IPS-NIHi11 (cell line): ENCODE results near the gene ZNF200.
A peak's percentile ranks its signal among the peaks of the same experiment; 100 is the strongest.
"Not testable (repeated sequence)": the region's sequence is repeated elsewhere in the genome, so short reads cannot be mapped to it uniquely, and the experiment has no call there.

ENCODE experiments used
- DNase-seq: peaks from one replicate; pipeline ENCODE4 v3.0.0; 2012; ENCODE audit warnings: mixed read lengths, low spot score

Gene ZNF200

DNA sequence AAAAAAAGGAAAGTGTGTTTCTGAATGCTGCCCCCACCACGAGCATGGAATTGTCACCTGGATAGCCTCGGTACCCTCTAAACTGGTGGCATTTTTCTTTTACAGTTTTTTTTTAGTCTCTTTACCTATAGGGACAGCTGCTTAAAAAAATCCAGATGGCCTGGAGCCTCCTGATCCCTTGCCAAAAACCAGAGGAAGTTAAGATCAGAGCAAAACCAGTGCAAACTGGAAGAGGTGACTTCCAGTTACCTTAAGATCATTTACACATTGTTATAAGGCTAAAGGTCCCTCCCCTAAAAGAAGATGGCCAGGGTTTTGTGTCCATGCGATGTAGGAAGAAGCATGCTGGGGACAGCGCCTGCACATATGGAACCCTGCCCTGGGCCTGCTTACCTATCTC is 18.0 kb upstream of the ZNF200 start:
- no peak for DNase-seq

DNA sequence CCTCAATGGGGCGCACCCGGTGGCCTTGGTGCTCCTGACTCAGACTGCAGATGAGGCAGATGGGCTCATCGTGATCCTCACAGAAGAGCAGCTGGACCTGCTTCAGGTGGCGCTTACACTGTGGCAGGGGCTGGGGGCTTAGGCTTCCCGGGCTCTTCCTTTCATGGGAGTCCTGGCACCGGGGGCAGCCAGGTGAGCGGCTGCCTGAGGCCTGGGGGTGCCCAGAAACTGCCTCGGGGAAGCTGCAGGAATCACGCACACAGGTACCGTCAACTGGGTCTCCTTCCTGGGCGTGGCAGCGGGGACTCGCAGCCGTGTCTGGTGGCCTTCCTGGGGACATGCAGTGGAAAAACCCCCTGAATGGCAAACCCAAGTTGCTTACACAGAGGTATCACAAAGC is 14.5 kb upstream of the ZNF200 start:
- no peak for DNase-seq

DNA sequence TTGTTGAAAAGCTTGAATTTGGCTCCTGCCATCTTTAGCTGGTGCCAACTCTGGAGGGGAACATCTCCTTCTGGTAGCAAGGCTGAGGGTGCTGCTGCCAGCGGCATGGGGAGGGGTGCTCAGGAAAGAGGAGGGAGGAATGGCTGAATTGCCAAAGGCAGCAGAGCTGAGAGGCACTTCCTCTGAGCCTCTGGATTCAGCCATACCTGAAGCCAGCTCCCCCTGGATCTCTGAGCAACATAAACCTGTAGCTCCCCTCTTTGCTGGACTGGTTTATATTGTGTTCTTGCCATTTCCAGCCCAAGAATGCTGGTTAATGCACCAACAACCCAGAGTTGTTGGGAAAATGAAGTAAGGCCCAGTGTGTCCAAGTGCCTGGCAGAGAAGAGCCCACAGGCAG is 14.1 kb upstream of the ZNF200 start:
- DNase-seq = no peak

DNA sequence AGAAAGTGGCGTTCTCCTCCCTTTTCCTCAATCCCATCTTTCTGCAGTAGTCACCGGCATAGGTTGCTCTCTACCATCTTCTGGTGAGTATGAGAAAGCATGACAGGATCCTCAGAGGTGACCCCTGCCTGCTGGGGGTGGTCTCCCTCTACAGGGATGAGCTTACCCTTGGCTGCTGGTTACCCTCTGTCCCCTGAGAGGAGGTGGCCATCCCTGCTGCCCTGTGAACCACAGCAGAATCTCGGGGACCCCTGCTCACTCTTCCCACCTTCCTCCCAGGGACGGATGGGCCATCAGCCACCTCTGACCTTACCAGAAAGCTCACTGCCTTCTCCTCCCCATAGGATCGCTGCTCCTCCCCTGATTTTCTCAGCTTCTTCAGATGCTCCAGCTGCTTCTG is 13.6 kb upstream of the ZNF200 start:
- DNase-seq = no peak

DNA sequence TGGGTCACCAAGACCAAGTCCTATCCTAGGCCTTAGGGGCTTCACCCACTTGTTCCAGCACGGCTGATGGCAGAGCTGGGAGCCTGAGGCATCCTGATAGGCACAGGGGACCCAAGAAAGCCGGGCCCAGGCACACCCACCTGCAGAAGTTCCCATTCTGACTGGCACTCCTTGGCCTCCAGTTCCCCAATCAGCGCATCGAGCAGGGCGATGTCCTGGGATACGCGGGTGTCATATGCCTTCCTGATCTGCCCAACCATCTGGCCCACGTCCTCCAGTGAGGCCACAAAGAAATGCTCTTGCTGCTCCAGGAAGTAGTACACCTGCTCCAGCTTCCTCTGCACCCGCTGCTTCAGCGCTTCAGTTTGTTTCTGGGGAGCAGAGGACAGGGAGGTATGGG is 11.9 kb upstream of the ZNF200 start:
- DNase-seq = no peak

DNA sequence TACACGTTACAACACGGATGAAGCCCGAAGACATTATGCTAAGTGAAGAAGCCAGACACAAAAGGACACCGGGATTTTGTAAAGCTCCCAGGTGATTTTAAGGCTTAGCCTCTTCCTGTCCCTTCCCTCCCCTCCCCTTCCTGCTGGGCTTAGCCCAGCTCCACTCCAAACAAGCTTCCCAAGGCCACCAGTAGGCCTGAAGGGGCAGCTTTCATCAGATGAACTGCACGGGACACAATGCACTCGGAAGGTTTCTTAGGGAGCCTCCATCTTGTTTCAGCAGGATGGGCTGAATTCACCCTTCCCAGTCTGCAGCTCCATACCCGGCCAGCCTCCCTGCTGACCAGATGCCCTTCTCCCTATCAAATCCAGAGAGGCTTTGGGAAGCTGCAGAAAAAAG is 11.0 kb upstream of the ZNF200 start:
- DNase-seq = no peak

DNA sequence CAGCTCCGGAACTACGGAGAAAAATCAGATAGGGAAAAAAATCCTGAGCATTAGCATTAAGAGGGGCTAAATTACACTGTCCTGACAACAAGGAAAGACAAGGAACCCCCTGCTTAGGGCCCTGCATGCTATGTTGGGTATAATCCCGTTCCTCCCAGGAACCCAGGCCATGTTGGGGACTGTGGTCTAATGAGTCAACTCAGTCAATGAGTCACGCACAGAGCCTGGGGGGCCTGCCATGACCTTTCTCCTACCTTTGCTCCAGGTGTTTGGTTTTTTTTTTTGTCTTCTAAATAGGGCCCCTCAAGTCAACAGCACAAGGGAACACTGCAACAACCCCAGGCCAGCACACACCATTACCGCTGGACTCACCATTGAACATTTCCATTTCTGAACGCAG is 8.9 kb upstream of the ZNF200 start:
- no peak for DNase-seq

DNA sequence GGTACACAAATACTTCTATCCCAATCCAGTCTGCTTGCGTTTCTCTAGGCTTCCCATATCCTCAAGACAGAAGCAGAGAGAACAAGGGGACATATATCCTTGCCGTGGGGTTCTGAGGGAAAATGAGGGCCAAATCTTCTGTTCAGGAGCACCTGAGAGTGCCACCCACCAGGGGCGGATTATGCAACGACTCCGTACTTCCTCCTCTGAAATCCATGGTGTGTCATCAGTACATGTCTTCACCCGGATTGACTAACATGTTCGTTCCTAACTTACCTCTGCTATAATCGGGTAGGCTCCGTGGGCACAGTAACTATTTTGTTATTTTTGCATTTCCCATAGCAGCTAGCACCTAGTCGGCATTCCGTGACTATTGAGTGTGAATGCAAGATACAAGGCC is 7.8 kb upstream of the ZNF200 start:
- DNase-seq = no peak

DNA sequence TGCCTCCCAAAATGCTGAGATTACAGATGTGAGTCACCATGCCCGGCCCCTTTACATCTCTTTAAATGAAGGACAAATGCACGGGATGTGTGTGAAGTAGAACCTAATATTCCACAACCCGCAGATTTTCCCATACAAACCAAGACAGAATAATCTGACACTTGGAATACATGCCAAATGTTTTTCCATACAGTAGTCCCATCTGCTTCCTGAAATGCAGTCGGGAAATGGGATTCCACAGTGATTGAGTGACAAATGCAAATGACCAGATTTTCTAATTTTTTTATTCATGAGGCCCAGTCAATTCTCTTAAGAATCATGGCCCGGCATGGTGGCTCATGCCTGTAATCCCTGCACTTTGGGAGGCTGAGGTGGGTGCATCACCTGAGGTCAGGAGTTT is 6.8 kb upstream of the ZNF200 start:
- DNase-seq = no peak

DNA sequence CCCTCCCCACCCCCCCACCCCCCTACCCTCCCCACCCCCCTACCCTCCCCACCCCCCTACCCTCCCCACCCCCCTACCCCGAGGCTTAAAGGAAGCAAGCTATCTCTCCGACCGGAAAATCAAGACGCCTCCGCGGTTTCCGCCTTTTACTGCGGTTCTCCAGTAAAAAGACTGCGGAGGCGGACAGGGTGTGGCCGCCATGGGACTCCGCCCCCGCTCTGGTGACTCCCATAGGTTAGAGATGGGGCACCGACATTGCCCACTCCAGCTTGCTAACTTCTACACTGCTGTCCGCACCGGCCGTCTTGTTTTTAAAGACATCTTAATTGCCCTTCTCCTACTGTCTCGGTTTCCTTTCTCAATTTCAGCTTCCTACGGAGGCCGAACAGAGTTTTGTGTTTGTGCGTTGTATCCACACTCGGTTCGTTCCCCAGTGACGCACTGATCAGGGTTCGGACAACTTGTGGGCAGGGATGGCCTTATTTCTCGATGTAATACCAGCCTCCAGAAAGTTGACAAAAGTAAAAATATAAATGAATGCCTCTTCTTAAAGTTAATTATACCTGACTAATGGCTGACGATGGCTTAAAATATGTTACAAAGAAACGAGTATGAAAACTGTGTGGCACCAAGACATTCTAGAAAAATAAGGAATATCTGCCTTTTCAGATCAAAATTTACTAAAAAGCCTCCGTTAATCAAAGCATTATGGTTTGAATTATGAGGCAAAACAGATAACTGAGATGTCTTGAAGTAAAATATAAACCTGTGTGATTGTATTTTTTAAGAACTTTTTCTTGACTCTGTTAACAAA is 1.1 kb upstream of the ZNF200 start:
- peak; percentile 31 for DNase-seq

DNA sequence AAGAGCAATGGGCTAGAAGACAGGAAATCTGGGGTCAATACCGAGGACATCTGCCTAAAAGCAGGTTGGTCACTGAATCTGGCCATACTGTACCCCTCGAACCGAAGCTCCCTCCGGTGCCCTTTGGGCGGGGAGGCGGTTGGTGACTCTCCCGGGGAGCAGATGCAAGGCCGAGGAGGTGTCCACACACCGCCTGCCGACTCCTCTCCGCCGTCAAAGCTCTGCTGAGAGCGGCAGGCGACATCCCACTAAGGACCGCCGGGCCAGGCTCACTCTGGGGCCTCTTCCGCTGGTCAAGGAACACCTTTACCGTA is 458 bp downstream of the ZNF200 start:
- no peak for DNase-seq

DNA sequence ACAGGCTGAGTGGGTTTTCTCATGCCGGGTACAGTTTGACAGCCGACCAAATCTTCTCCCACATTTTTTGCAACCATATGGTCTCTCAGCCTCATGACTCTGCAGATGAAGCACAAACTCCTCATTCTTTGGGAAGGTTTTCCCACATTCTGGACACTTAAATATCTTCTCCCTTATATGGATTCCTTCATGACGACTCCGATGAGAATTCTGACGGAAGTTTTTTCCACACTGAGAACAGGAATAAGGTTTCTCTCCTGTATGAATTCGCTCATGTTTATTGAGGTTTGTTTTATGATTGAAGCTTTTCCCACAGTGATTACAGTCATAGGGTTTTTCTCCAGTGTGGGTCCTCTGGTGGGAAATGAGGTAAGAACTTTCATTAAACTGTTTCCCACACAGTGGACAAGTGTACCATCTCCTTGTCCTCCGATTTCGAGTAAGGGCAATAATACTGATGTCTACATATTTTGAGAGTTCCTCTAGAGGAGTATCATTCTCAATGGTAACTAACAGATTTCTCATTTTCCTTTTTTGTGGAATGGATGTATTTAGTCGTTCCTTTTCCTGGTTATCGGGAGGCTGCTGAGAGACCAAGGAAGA is 10.9 kb downstream of the ZNF200 start:
- no peak for DNase-seq

DNA sequence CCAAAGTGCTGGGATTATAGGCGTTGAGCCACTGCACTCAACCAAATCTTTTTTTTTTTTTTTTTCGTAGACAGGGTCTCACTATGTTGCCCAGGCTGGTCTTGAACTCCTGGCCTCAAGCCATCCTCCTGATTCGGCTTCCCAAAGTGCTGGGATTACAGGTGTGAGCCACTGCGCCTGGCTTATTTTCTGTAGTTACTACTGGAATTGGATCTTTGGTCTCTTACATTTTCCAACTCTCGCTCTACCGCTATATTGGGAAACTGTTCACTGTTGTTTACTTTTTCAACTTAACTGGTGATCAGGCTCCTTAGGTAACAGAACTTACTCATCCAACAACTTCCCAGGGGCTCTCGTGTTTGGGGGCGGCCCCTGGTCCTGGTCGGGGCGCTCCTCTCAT is 14.1 kb downstream of the ZNF200 start:
- DNase-seq = no peak

DNA sequence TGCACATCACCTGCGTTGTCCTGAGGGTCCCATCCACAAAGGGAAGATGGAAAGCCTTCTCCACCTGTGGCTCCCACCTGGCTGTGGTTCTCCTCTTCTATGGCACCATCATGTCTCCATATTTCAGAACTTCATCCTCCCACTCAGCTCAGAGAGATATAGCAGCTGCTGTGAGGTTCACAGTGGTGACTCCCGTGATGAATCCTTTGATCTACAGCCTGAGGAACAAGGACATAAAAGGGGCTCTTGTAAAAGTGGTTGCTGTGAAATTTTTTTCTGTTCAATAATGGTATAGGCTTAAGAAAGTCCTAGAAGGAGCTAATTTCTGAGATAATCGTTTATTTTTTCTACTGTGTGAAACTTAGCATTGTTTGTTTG is 18.7 kb downstream of the ZNF200 start:
- no peak for DNase-seq

DNA sequence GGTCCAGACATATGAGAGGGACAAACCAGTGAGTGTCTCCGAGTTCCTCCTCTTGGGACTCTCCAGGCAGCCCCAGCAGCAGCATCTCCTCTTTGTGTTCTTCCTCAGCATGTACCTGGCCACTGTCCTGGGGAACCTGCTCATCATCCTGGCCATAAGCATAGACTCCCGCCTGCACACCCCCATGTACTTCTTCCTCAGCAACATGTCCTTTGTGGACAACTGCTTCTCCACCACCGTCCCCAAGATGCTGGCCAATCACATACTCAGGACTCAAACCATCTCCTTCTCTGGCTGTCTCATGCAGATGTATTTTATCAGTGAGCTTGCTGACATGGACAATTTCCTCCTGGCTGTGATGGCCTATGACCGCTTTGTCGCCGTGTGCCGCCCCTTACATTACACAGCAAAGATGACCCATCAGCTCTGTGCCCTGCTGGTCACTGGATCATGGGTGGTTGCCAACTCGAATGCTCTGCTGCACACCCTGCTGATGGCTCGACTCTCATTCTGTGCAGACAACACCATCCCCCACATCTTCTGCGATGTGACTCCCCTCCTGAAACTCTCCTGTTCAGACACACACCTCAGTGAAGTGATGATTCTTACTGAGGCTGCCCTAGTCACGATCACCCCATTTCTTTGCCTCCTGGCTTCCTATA is 19.2 kb downstream of the ZNF200 start:
- DNase-seq = no peak

DNA sequence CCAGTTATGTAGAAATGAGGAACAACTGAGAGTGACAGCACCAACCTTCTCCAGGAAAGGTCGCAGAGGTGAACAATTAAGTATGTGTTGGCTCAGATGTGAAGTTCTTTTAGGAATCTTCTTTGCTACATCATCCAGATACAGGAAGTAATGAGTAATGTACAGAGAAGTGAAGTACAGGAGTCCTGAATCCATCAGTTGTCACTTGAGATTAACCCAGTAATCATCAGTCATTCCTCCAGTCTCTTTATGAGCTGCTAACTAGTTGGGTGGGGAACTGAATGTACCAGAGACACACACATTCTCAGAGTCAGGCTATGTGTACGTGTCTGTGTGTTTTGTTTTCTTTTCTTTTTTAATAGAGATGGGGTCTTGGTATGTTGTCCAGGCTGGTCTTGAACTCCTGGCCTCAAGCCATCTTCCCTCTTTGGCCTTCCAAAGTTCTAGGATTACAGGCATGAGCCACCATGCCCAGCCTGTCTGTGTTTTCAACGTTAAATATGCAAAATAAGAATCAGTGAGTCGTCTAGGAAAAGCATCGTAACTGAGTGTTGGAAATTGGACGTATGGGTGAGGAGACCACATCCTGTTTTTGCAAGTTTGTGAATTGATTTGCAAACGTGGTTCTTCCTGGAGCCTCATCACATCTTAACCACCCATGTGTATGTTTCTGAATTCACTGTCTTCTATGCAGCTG is 19.9 kb downstream of the ZNF200 start:
- DNase-seq = no peak

DNA sequence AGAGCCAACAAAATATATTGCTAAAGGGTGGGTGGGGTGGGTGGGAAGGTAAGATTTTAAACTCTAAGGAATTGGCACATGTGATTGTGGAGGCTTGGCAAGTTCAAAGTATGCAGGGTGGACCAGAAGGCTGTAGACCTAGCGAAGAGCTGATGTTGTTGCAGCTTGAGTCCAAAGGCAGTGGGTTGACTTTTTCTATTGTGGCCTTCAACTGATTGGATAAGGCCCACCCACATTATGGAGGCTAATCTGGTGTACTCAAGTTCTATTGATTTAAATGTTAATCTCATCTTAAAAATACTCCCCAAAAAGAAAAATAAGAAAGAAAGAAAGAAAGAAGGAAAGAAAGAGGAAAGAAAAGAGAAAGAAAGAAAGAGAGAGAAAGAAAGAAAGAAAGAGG is 22.4 kb downstream of the ZNF200 start:
- DNase-seq = no peak

DNA sequence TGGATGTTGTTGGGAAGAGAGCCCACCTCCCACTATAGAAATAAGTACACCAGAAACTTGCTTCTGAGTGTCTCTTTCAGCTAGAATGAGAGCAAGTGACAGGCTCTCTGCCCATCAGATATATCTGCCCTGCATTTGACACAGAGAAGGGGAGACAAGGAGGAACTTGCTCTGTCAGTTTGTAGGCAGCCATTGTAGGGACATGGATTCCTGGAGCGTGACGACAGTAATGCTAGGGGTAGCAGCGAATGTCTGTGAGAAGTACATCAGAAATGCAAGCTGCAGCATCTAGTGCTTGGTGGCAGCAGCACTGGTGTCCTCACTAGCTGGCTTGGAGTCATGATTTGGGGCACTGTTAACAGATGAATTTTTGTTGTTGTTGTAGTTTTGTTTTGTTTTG is 23.0 kb downstream of the ZNF200 start:
- DNase-seq = no peak

DNA sequence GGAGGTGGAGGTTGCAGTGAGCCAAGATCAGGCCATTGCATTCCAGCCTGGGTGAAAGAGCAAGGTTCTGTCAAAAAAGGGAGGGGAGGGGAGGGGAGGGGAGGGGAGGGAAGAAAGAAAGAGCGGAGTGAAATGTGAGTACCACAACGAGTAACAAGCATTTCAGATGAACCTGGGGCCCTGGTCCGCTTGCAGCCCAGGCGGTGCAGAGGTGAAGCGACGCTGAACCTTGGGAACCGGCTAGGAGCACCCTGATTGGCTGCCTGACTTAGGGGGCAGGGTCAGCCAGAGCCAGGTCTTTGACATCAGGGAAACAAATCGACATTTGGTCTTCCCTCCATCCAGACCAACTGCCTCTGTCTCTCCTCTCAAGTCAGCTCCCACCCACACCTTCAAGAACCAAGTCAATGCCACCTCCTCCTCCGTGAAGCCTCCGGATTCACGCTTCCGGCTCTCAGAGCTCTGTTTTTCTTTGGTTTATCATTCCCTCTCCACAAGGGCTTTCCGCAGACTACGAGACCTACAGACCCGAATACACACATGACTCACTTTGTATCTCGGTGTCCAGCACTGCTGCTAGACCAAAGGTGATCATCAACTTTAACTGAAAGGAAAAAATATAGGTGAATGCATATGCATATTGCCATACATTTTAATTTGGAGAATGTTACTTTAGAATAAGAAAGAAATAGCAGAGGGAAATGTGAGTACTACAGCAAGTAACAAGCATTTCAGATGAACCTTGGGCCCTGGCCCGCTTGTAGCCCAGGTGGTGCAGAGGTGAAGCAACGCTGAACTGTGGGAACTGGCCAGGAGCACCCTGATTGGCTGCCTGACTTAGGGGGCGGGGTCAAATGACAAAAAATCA is 27.6 kb downstream of the ZNF200 start:
- DNase-seq = no peak

DNA sequence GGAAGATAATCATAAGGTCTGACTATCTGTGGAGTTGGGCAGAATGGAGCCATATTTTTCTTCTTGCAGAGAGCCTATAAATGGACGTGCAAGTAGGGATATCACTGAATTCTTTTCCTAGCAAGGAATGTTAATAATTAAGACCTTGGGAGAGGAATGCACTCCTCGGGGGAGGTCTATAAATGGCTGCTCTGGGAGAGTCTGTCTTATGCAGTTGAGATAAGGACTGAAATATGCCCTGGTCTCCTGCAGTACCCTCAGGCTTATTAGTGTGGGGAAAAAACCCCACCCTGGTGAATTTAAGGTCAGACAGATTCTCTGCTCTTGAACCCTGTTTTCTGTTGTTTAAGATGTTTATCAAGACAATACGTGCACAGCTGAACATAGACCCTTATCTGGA is 29.0 kb downstream of the ZNF200 start:
- not testable (repeated sequence) for DNase-seq

DNA sequence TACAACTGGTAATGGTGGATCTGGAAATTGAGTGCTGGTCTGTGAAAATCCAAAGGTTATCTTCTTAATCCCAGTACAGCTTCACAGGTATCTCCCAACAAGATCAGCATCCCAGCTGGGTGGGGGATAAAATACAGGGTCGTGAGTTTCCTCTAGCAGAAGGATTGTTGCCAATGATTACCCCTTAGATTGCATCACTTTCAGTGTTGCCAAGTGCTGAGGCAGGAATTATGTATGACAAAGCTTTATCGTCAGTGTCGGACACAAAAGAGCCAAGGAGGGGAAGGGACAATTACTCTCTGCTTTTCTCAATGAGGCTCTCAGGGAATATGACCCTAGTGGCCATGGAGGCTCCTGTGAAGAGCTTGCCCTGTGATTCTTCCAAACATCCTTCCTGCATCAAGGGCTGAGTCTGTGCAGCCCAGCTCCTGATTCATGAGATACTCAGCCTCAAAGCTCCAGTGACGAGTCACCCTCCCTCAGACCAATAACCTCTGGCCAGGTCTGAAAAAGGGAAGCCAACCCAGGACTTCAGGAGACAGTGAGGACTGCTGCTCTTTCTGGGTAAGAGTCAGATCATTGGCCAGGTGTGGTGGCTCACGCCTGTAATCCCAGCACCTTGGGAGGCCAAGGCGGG is 31.9 kb downstream of the ZNF200 start:
- no peak for DNase-seq
